SJSA1 (cell line): ENCODE measurements around the gene DNASE2. TPM values are rescaled to one million over a fixed set of nuclear protein-coding genes. Genes with fewer than 3 reads are reported as not detected.
"Not testable (repeated sequence)": the region's sequence is repeated elsewhere in the genome, so short reads cannot be mapped to it uniquely, and the experiment has no call there.

Experiments
- DNase-seq, 2 experiments: peaks; one replicate each; pipeline ENCODE4 v3.0.0-alpha.2; 2015 to 2020; ENCODE audit warnings: low spot score in 2 of 2, low read depth in 1 of 2
- H3K27ac ChIP-seq: fragments of 250-450 bp; sonication (Bioruptor Pico); 2 replicates; pipeline ENCODE4 v1.5.1; 2020; ENCODE audit warnings: mild to moderate bottlenecking, moderate library complexity
- H3K27me3 ChIP-seq: fragments of 250-450 bp; sonication (Bioruptor Pico); replicated peaks from 2 replicates; pipeline ENCODE4 v1.5.1; 2020; ENCODE audit warnings: mild to moderate bottlenecking, moderate library complexity
- H3K36me3 ChIP-seq: fragments of 250-450 bp; sonication (Bioruptor Pico); 2 replicates; pipeline ENCODE4 v1.5.1; 2020; ENCODE audit warnings: mild to moderate bottlenecking
- H3K4me1 ChIP-seq: fragments of 250-450 bp; sonication (Bioruptor Pico); replicated peaks from 2 replicates; pipeline ENCODE4 v1.6.1; 2021; ENCODE audit warnings: mild to moderate bottlenecking
- H3K4me3 ChIP-seq: fragments of 250-450 bp; sonication (Bioruptor Pico); 2 replicates; pipeline ENCODE4 v1.5.1; 2020; ENCODE audit warnings: mild to moderate bottlenecking
- H3K9me3 ChIP-seq: fragments of 250-450 bp; sonication (Bioruptor Pico); replicated peaks from 2 replicates; pipeline ENCODE4 v1.5.1; 2020; ENCODE audit warnings: mild to moderate bottlenecking
- total RNA-seq: library from RNA; depleted of rRNA; stranded (reverse); fragments of >200 nt; shearing (Covaris generic); gene quantifications from 2 replicates; pipeline ENCODE4 v1.2.3, GENCODE V29; 2014

The DNASE2 gene
- total RNA-seq, 1 experiment from 2014 or later = 21.8 TPM

DNA sequence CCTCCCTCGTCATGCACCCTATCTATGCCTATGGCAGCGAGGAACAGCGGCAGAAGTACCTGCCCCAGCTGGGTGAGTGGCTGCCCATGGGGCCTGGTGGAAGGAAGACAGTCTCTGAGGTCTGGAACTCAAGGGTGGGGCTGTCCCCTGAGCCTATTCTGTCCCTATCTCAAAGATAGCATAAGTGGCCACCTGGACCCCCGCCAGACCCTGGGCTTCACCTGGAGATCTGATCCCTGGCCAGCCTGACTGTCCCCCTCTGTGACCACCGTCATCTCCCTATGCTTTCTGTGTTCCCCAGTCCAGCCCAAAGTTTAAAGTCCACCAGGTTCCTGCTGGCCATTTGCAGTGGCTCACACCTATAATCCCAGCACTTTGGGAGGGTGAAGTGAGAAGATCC is 12.3 kb upstream of the DNASE2 start:
- peaks cover 10% of the 10 kb centered on the region for H3K4me1 ChIP-seq
- no peak overlapping the region for H3K27ac ChIP-seq
- H3K9me3 ChIP-seq = no peaks in the 10 kb centered on the region
- H3K27me3 ChIP-seq = no peaks in the 10 kb centered on the region
- no peak overlapping the region for H3K4me3 ChIP-seq
- no peak for DNase-seq
- H3K36me3 ChIP-seq = peaks cover 14% of the 10 kb centered on the region; the same call in 1 of the 2 replicates

DNA sequence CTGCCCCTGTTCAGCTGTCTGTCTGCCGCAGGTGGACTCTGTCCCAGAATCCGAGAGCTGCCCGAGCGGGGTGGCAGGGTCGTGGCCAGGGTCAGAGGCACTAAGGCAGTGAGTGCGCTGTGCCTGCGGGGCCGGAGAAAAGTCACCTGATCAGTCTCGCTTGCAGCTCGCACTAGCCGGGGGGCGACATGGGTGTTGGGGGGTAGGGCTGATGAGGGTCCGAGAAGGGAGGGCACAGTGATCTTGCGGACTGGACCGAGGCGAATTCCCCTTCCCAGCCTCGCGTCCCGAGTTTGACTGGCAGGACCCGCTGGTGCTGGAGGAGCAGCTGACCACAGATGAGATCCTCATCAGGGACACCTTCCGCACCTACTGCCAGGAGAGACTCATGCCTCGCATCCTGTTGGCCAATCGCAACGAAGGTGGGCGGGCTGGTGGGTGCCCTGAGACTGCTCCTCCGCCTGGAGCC is 10.3 kb upstream of the DNASE2 start:
- H3K4me1 ChIP-seq = peaks cover 10% of the 10 kb centered on the region
- DNase-seq = no peak
- H3K27ac ChIP-seq = no peak overlapping the region
- H3K9me3 ChIP-seq = no peaks in the 10 kb centered on the region
- H3K4me3 ChIP-seq = peak overlapping the region; percentile 67
- H3K27me3 ChIP-seq = no peaks in the 10 kb centered on the region
- H3K36me3 ChIP-seq = peaks cover 8% of the 10 kb centered on the region; the same call in 1 of the 2 replicates

DNA sequence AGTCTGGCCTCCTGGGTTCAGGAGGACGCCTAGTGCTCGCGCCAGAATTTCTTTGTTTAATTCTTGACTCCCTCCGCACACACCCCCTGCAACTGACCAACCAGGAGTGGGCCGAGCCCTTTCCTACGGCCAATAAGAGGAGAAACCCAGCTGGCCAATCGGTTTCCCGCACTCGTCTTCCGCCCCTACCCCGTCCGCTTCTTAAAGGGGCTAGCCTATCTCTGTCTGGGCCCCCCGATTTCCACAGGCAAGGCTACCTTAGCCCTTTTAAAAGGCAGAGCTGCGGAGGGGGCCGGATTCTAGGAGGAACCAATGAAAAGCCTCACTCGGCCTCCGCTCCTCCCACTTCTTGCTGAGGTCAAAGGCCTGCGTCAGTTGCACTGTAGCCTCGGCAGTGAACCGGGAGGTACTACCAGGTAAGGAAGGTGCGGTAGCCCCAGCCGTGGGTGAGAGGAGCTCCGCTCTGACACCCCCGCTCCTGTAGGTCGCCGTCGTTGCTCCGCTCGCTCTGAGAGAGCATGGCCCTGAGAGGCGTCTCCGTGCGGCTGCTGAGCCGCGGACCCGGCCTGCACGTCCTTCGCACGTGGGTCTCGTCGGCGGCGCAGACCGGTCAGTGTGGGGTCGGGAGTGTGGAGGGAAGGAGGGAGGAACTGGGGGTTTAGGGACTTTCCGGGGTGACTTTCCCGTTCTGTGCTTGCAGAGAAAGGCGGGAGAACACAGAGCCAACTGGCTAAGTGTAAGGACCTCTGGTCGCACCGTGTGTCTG is 9.7 kb upstream of the DNASE2 start, which contains the start of gene GCDH:
Gene GCDH (plus strand): TSS at position 374 of the 766 bp plus-strand sequence. CDS start 145 bp downstream, at position 519.
- Histone ChIP-seq H3K27ac (no peak within 1 kb of the TSS), H3K27me3 (peaks cover under 1% of the 10 kb centered on the region), H3K36me3 (peaks cover 2% of the 10 kb centered on the region; the same call in 1 of the 2 replicates), H3K4me3 (peak within 1 kb of the TSS; percentile 67), H3K9me3 (no peaks in the 10 kb centered on the region; the same call in 1 of the 2 replicates), H3K4me1 (peaks cover 10% of the 10 kb centered on the region)
- peak; percentile 97 to 98 for DNase-seq

- H3K27me3 ChIP-seq, H3K9me3 ChIP-seq, H3K36me3 ChIP-seq, DNase-seq, H3K27ac ChIP-seq: not testable (repeated sequence)
- Histone ChIP-seq H3K4me1 (peaks cover 14% of the 10 kb centered on the region), H3K4me3 (peak overlapping the region; percentile 67)
Observed at GRCh38 chr19:12890299-12890786, 9.1 kb upstream of the DNASE2 start.

- H3K27ac ChIP-seq = no peak overlapping the region
Observed at GRCh38 chr19:12888006-12888603, 6.9 kb upstream of the DNASE2 start.

DNA sequence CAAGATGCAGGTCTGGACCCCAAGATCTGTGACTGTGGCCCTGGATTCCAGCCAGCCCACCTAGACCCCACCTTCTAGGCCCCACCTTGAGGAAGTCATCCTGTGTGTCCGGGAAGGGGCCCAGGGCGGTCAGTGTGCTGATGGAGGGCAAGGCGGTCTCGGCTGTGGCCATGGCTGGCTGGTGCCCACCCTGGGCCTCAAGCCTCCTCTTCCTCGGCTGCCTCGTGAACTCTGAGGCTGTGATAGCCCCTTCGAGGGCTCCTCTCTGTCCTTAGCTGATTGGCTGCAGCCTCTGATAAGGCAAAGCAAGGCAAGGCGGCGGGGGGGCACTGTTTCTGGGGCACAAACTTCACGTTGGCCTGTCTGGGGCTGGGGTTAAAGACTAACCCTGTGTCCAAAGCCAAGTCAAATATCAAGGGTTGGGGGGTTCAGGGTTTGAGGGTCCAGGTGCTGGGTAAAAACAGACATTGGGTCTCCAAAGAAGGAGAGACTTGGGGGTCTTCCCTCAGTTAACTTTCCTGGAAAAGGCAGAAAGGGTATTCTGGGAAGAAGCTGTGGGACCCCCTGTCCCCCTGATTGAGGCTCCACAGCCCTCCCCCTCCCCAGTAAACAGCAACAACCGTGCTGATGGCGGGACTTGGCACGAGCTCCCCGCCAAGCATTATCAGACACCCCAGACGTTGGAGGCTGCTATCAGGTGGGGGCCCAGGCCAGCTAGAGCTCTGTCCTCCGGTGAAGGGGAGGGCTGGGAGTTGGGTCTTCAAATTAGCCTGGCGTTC is 5.9 kb upstream of the DNASE2 start, which contains the start of gene KLF1:
Gene KLF1 (minus strand): TSS at position 233 of the 779 bp plus-strand sequence. CDS start 61 bp downstream, at position 172.
- Histone ChIP-seq H3K9me3 (peaks cover 24% of the 10 kb centered on the region), H3K27ac (no peak within 1 kb of the TSS), H3K4me3 (no peak within 1 kb of the TSS), H3K36me3 (no peaks in the 10 kb centered on the region), H3K27me3 (peaks cover 21% of the 10 kb centered on the region), H3K4me1 (peaks cover 16% of the 10 kb centered on the region)
- DNase-seq = no peak

More at GRCh38 chr19:12888006-12888603, 6.9 kb upstream of the DNASE2 start:
- peaks cover 24% of the 10 kb centered on the region for H3K9me3 ChIP-seq
- no peak overlapping the region for H3K4me3 ChIP-seq
- no peak for DNase-seq
- no peaks in the 10 kb centered on the region for H3K36me3 ChIP-seq
- peaks cover 21% of the 10 kb centered on the region for H3K27me3 ChIP-seq
- peaks cover 17% of the 10 kb centered on the region for H3K4me1 ChIP-seq

DNA sequence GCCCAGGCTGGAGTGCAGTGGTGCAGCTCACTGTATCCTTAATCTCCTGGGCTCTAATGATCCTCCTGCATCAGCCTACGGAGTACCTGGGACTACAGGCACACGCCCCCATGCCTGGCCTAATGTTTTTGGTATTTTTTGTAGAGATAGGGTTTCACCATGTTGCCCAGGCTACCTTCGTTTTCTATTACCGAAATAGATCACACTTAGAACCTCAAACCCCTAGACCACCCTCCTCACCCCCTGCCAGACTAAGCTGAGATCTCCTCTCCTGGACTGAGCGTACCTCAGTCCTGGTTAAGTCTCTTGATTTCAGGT is 5.4 kb upstream of the DNASE2 start:
- DNase-seq = no peak
- Histone ChIP-seq H3K27me3 (peaks cover 21% of the 10 kb centered on the region), H3K36me3 (no peaks in the 10 kb centered on the region), H3K9me3 (peaks cover 24% of the 10 kb centered on the region), H3K27ac (no peak overlapping the region), H3K4me1 (peaks cover 10% of the 10 kb centered on the region), H3K4me3 (no peak overlapping the region)

GRCh38 chr19:12885749-12886650 is 4.8 kb upstream of the DNASE2 start:
- H3K4me1 ChIP-seq = peaks cover 9% of the 10 kb centered on the region
- peaks cover 21% of the 10 kb centered on the region for H3K27me3 ChIP-seq
- peaks cover 24% of the 10 kb centered on the region for H3K9me3 ChIP-seq
- H3K4me3 ChIP-seq = no peak overlapping the region
- DNase-seq = no peak
- no peak overlapping the region for H3K27ac ChIP-seq
- H3K36me3 ChIP-seq = no peaks in the 10 kb centered on the region

GRCh38 chr19:12884926-12885748 is 3.9 kb upstream of the DNASE2 start:
- no peak for DNase-seq
- no peak overlapping the region for H3K27ac ChIP-seq
- peaks cover 21% of the 10 kb centered on the region for H3K27me3 ChIP-seq
- no peak overlapping the region for H3K4me3 ChIP-seq
- no peaks in the 10 kb centered on the region for H3K36me3 ChIP-seq
- peaks cover 15% of the 10 kb centered on the region for H3K4me1 ChIP-seq
- H3K9me3 ChIP-seq = peaks cover 24% of the 10 kb centered on the region

- peaks cover 24% of the 10 kb centered on the region for H3K9me3 ChIP-seq
- H3K4me1 ChIP-seq = peaks cover 15% of the 10 kb centered on the region
- no peaks in the 10 kb centered on the region for H3K36me3 ChIP-seq
- no peak overlapping the region for H3K27ac ChIP-seq
- no peak overlapping the region for H3K4me3 ChIP-seq
- peaks cover 21% of the 10 kb centered on the region for H3K27me3 ChIP-seq
- no peak for DNase-seq
Observed at GRCh38 chr19:12884627-12884925, 3.3 kb upstream of the DNASE2 start.

GRCh38 chr19:12884202-12884601 is 3.0 kb upstream of the DNASE2 start:
- no peak overlapping the region for H3K27ac ChIP-seq
- H3K4me3 ChIP-seq = no peak overlapping the region
- peaks cover 21% of the 10 kb centered on the region for H3K27me3 ChIP-seq
- H3K36me3 ChIP-seq = no peaks in the 10 kb centered on the region
- H3K9me3 ChIP-seq = peaks cover 24% of the 10 kb centered on the region
- DNase-seq = no peak
- peaks cover 15% of the 10 kb centered on the region for H3K4me1 ChIP-seq

DNA sequence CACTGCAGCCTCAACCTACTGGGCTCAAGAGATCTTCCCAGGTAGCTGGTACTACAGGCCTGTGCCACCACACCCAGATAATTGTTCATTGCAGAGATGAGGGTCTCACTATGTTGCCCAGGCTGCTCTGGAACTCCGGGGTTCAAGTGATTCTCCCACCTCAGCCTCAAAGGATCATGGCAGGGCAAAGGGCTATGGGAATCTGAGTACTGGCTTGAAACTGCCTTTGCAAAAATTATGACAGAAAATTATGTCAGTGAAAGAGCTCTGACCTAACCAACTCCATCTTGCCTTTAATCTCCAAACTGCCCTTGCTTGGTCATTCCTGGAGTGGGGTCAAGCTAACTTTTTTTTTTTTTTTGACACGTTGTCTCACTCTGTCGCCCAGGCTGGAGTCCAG is 1.3 kb upstream of the DNASE2 start:
- DNase-seq = no peak
- peaks cover 24% of the 10 kb centered on the region for H3K9me3 ChIP-seq
- no peak overlapping the region for H3K27ac ChIP-seq

More for the DNA sequence above, 1.3 kb upstream of the DNASE2 start:
- Histone ChIP-seq H3K36me3 (no peaks in the 10 kb centered on the region), H3K27me3 (peaks cover 21% of the 10 kb centered on the region), H3K4me3 (no peak overlapping the region), H3K4me1 (peaks cover 15% of the 10 kb centered on the region)
